GM18909 (cell line): ENCODE results near the gene DBX2.
A peak's percentile ranks its signal among the peaks of the same experiment; 100 is the strongest.
"Not testable (repeated sequence)": the region's sequence is repeated elsewhere in the genome, so short reads cannot be mapped to it uniquely, and the experiment has no call there.

Experiments used
- ATAC-seq: cut with Tn5 transposase; IDR thresholded peaks from one replicate; pipeline ENCODE4 v1.9.1; 2021; ENCODE audit warnings: mild to moderate bottlenecking; ENCODE audit not compliant: unreplicated experiment, poor library complexity

The DBX2 gene

GRCh38 chr12:45012749-45013148 is 38.1 kb downstream of the DBX2 start:
- ATAC-seq, result no peak

DNA sequence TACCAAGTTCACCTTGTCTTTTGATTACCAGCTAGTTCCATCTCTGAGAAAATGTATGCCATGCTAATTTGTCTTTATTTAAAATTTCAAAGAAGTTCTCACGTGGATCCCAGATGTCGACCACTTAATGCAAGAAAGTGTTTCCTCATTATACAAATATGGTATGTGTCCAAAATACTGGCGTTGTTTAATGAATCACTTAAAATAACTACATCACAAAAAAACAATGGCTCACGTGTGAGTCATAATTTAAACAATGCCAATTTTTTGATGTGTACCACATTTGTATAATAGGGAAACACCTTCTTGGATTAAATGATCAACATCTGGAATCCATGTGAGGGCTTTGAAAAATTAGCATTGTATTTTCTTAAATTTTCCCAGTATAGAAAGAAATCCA is 40.8 kb downstream of the DBX2 start:
- ATAC-seq, result no peak

DNA sequence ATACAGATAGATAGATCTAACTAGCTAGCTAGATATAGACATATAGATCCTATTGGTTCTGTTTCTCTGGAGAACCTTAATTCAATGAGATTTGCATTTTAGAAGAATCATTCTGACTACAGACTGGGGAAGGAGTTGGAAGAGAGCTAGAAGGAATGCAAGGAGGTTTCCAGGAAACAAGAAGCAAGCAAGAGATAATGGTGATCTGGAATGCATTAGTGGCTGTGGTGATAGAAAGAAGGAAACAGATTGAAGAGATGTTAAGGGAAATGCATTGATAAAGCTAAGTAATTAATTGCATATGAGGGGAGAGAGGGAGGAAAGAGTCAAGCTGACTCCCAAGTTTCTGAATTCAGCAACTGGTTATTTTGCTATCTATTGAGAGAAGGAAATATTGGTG is 42.7 kb downstream of the DBX2 start:
- ATAC-seq, result no peak

DNA sequence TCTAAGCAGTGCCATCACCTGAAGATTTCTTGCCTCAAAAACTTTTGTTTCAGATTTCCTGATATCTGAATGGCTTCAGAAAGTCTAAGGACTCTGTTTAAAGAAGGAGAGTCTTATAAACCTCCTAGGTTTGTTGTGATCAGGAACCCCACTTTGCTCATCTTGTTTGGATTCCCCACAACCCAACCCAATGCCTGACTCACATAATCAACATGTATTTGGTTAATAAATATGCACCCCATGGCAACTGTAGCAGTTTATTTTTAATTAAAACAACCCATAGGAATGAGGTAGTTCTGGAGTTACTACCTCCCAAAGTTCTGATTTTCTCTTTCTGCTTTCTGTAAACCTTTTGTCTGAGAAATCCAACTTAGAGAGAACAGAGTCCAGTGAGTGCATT is 51.5 kb downstream of the DBX2 start:
- ATAC-seq, result no peak

GRCh38 chr12:44993161-44993560 is 57.7 kb downstream of the DBX2 start:
- ATAC-seq, result no peak

GRCh38 chr12:44984863-44985262 is 66.0 kb downstream of the DBX2 start:
- ATAC-seq, result not testable (repeated sequence)

DNA sequence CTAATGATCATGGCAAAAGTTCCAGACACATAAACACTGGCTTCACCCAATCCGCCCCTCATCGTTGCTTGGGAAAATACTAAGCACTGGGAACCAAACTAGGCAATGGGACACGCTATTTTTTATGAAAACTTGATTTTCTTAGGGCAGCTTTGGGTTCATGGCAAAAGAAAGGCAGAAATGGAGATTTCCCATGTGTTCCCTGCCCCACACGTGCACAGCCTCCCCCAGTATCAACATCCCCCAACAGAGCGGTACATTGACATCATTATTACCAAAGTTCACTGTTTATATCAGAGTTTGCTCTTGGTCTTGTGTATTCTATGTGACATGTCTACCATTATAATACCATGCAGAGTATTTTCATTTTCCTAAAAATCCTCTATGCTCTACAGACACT is 71.0 kb downstream of the DBX2 start:
- ATAC-seq, result no peak

GRCh38 chr12:44976246-44976645 is 74.7 kb downstream of the DBX2 start:
- ATAC-seq, result no peak

GRCh38 chr12:44972746-44973421 is 78.0 kb downstream of the DBX2 start:
- ATAC-seq, result peak; percentile 74

- no peak for ATAC-seq
Observed at GRCh38 chr12:44968965-44969364, 81.9 kb downstream of the DBX2 start.
